GM12892 (cell line): Measurements from ENCODE around the gene PSEN1.

Experiments
- POLR2A ChIP-seq: IDR thresholded peaks from 2 replicates; pipeline ENCODE4 v1.6.1; 2011; ENCODE audit warnings: low read depth, low read length, control low read depth
- POLR2AphosphoS5 ChIP-seq: IDR thresholded peaks from 2 replicates; pipeline ENCODE4 v1.6.1; 2011; ENCODE audit warnings: low read depth, low read length, control low read depth
- TAF1 ChIP-seq: IDR thresholded peaks from 2 replicates; pipeline ENCODE4 v1.6.1; 2011; ENCODE audit warnings: low read depth, mild to moderate bottlenecking, control low read depth, low read length, borderline replicate concordance

DNA sequence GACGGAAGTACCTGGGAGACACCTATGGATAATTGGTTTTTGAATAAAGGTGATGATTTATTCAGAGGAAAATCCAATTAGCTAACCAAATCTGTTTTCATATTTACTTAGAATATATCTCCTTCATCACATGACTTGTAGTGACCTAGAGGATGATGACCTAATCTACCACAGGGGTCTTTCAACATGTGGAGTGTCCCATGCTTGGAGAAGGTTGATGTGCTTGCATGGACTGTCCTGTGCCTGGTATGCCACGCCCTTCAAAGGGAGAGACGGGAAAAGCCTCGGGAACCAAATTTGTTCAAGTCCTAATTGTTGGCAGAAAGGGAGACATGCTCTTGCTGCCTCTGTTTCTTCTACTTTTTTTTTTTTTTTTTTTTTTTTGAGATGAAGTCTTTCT is 89.2 kb downstream of the PSEN1 start:
- no peak for TF ChIP-seq POLR2A
- TF ChIP-seq POLR2AphosphoS5, result no peak
- no peak for TF ChIP-seq TAF1
